Mammary epithelial cell (primary cell): ENCODE measurements around the gene ATG5.

Experiments used
- EZH2 ChIP-seq: IDR thresholded peaks from 2 replicates; pipeline ENCODE4 v1.6.1; 2012; ENCODE audit warnings: low read length, inconsistent platforms, borderline replicate concordance
- TF ChIP-seq, protein P1 (sequence below), 2 donors: IDR thresholded peaks in 1 of 2; conservative IDR thresholded peaks in 1 of 2; 2 replicates each; pipeline ENCODE4 v1.5.1; 2011 to 2012; ENCODE audit warnings: inconsistent platforms in 2 of 2, low read length in 2 of 2, mild to moderate bottlenecking in 2 of 2, control low read depth in 1 of 2, low read depth in 1 of 2; ENCODE audit not compliant: insufficient read depth in 1 of 2; ENCODE audit errors: extremely low read depth in 1 of 2

DNA sequence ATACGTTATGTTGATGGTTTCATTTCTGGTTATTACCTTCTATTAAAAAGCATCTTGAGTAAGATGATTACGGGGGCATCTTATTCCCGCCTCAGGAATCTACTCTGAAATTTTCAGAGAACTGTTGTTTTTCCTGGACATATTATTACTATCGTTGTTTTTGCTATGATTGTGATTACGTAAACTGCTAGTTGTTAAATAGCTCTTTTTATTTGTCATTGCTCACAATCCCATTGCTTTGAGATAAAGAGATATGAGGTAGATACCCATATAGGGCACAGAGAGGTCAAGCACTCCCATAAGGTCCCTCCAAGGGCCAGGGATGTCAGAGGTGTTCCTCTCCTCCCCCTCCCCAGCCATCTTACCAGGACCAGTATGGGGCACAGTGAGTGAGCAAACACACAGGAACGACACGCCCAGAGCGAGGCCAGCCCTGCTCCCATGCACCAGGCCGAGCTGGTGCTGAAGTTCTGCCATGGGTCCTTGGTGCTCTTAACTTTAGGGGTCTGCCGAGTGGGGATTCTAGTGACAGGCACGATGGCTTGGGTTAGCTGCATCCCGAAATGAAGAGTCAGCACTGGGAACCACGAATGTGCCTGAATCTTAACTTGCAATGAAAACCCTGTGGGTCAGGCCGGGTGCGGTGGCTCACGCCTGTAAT, 189.5 kb downstream of the ATG5 start:
- TF ChIP-seq, protein P1, sequence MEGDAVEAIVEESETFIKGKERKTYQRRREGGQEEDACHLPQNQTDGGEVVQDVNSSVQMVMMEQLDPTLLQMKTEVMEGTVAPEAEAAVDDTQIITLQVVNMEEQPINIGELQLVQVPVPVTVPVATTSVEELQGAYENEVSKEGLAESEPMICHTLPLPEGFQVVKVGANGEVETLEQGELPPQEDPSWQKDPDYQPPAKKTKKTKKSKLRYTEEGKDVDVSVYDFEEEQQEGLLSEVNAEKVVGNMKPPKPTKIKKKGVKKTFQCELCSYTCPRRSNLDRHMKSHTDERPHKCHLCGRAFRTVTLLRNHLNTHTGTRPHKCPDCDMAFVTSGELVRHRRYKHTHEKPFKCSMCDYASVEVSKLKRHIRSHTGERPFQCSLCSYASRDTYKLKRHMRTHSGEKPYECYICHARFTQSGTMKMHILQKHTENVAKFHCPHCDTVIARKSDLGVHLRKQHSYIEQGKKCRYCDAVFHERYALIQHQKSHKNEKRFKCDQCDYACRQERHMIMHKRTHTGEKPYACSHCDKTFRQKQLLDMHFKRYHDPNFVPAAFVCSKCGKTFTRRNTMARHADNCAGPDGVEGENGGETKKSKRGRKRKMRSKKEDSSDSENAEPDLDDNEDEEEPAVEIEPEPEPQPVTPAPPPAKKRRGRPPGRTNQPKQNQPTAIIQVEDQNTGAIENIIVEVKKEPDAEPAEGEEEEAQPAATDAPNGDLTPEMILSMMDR (conservative IDR thresholded peaks at IDR 0.05 in 1 of 2, IDR thresholded peaks at IDR 0.05 in 1 of 2; ENCODE audit: extremely low read depth in 1 of 2, insufficient read depth in 1 of 2, low read depth in 1 of 2, low read length in 2 of 2), result no peak
- no peak for TF ChIP-seq EZH2
